ENCODE measurements around the gene MAP4K2. TPM values are rescaled to one million over a fixed set of nuclear protein-coding genes. Genes with fewer than 3 reads are reported as not detected.

Gene MAP4K2
- total RNA-seq, 5 donors from 2014 or later (not counting 1 experiment from before 2014, with no cell fraction given), result 80.9 to 131 (median 102) TPM

- H3K4me1 ChIP-seq (ENCODE audit: control insufficient read depth in 1 of 2, extremely low read depth in 1 of 2, insufficient read depth in 2 of 2, low read length in 2 of 2), result peaks cover 0 to 18% of the 10 kb centered on the region in 2 experiments
- peaks cover 11 to 17% of the 10 kb centered on the region in 2 donors for H3K36me3 ChIP-seq (ENCODE audit: control insufficient read depth in 2 of 2, extremely low read depth in 1 of 2, insufficient read depth in 1 of 2, low read length in 1 of 2)
- Mint-ChIP-seq H3K4me1 (peaks cover 7 to 13% (median 9%) of the 10 kb centered on the region in 3 donors), H3K36me3 (peaks cover 3% of the 10 kb centered on the region), H3K27ac (no peak overlapping the region), H3K9me3 (no peaks in the 10 kb centered on the region), H3K27me3 (no peaks in the 10 kb centered on the region), H3K4me3 (no peak overlapping the region)
- no peaks in the 10 kb centered on the region for H3K27me3 ChIP-seq (replicated peaks in 1 of 2; ENCODE audit: control insufficient read depth in 2 of 2, extremely low read depth in 1 of 2, insufficient read depth in 2 of 2, low read length in 1 of 2)
- H3K9me3 ChIP-seq, result no peaks in the 10 kb centered on the region
- DNase-seq (no peak), ATAC-seq (replicated peaks in 1 of 4) (no peak)
- CTCF ChIA-PET, result no interaction called here
- H3K4me3 ChIP-seq (ENCODE audit: control insufficient read depth in 1 of 2, extremely low read depth in 1 of 2, low read length in 1 of 2), result no peak overlapping the region
- H3K27ac ChIP-seq (ENCODE audit: low read length), result no peak overlapping the region
- WGBS (ENCODE audit: insufficient coverage), result 92% methylated on average over 12 of the region's 13 CpGs
- POLR2A ChIA-PET, result no interaction called here
These were observed 36.3 kb upstream of the MAP4K2 start for GRCh38 chr11:64839335-64839734.

GRCh38 chr11:64838600-64839334 lies 35.8 kb upstream of the MAP4K2 start:
- Histone ChIP-seq H3K27ac (ENCODE audit: low read length) (no peak overlapping the region), H3K9me3 (no peaks in the 10 kb centered on the region), H3K4me3 (ENCODE audit: control insufficient read depth in 1 of 2, extremely low read depth in 1 of 2, low read length in 1 of 2) (no peak overlapping the region), H3K36me3 (ENCODE audit: control insufficient read depth in 2 of 2, extremely low read depth in 1 of 2, insufficient read depth in 1 of 2, low read length in 1 of 2) (peaks cover 11 to 18% of the 10 kb centered on the region in 2 donors), H3K4me1 (ENCODE audit: control insufficient read depth in 1 of 2, extremely low read depth in 1 of 2, insufficient read depth in 2 of 2, low read length in 2 of 2) (peaks cover 0 to 13% of the 10 kb centered on the region in 2 experiments), H3K27me3 (replicated peaks in 1 of 2; ENCODE audit: control insufficient read depth in 2 of 2, extremely low read depth in 1 of 2, insufficient read depth in 2 of 2, low read length in 1 of 2) (no peaks in the 10 kb centered on the region)
- ChIA-PET CTCF (no interaction called here), POLR2A (no interaction called here)
- H3K36me3 Mint-ChIP-seq, result peaks cover 3% of the 10 kb centered on the region
- no peaks in the 10 kb centered on the region for H3K27me3 Mint-ChIP-seq
- no peak overlapping the region for H3K27ac Mint-ChIP-seq
- H3K9me3 Mint-ChIP-seq, result no peaks in the 10 kb centered on the region
- peaks cover 3 to 9% (median 6%) of the 10 kb centered on the region in 3 donors for H3K4me1 Mint-ChIP-seq
- DNase-seq (no peak), ATAC-seq (replicated peaks in 1 of 4) (no peak)
- 99% methylated on average over 17 of the region's 28 CpGs for WGBS (ENCODE audit: insufficient coverage)
- no peak overlapping the region for H3K4me3 Mint-ChIP-seq

GRCh38 chr11:64837887-64838351 lies 34.9 kb upstream of the MAP4K2 start:
- Mint-ChIP-seq H3K27ac (no peak overlapping the region), H3K4me1 (peaks cover 0 to 1% (median under 1%) of the 10 kb centered on the region in 3 donors), H3K36me3 (peaks cover 3% of the 10 kb centered on the region), H3K9me3 (no peaks in the 10 kb centered on the region), H3K4me3 (no peak overlapping the region), H3K27me3 (no peaks in the 10 kb centered on the region)
- no peaks in the 10 kb centered on the region for H3K9me3 ChIP-seq
- peaks cover 11 to 23% of the 10 kb centered on the region in 2 donors for H3K36me3 ChIP-seq (ENCODE audit: control insufficient read depth in 2 of 2, extremely low read depth in 1 of 2, insufficient read depth in 1 of 2, low read length in 1 of 2)
- DNase-seq (no peak), ATAC-seq (replicated peaks in 1 of 4) (no peak)
- H3K4me1 ChIP-seq (ENCODE audit: control insufficient read depth in 1 of 2, extremely low read depth in 1 of 2, insufficient read depth in 2 of 2, low read length in 2 of 2), result peaks cover 0 to 6% of the 10 kb centered on the region in 2 experiments
- ChIA-PET CTCF (interaction anchor here in 1 of 2 donors (1.0 kb wide), 1 partner anchor 256 kb away, joined by 3 read pairs; no protein-coding TSS in a partner anchor), POLR2A (no interaction called here)
- 95% methylated on average over 8 of the region's 10 CpGs for whole genome bisulfite sequencing (ENCODE audit: insufficient coverage)
- H3K4me3 ChIP-seq (ENCODE audit: control insufficient read depth in 1 of 2, extremely low read depth in 1 of 2, low read length in 1 of 2), result no peak overlapping the region
- H3K27me3 ChIP-seq (replicated peaks in 1 of 2; ENCODE audit: control insufficient read depth in 2 of 2, extremely low read depth in 1 of 2, insufficient read depth in 2 of 2, low read length in 1 of 2), result no peaks in the 10 kb centered on the region
- no peak overlapping the region for H3K27ac ChIP-seq (ENCODE audit: low read length)

GRCh38 chr11:64836448-64837072 lies 33.5 kb upstream of the MAP4K2 start:
- Histone ChIP-seq H3K27me3 (replicated peaks in 1 of 2; ENCODE audit: control insufficient read depth in 2 of 2, extremely low read depth in 1 of 2, insufficient read depth in 2 of 2, low read length in 1 of 2) (no peaks in the 10 kb centered on the region), H3K4me1 (ENCODE audit: control insufficient read depth in 1 of 2, extremely low read depth in 1 of 2, insufficient read depth in 2 of 2, low read length in 2 of 2) (peaks cover 0 to 6% of the 10 kb centered on the region in 2 experiments), H3K36me3 (ENCODE audit: control insufficient read depth in 2 of 2, extremely low read depth in 1 of 2, insufficient read depth in 1 of 2, low read length in 1 of 2) (peaks cover 11 to 25% of the 10 kb centered on the region in 2 donors), H3K4me3 (ENCODE audit: control insufficient read depth in 1 of 2, extremely low read depth in 1 of 2, low read length in 1 of 2) (no peak overlapping the region), H3K9me3 (no peaks in the 10 kb centered on the region), H3K27ac (ENCODE audit: low read length) (no peak overlapping the region)
- H3K4me1 Mint-ChIP-seq, result no peaks in the 10 kb centered on the region
- DNase-seq (no peak), ATAC-seq (replicated peaks in 1 of 4) (no peak)
- no peak overlapping the region for H3K27ac Mint-ChIP-seq
- no peaks in the 10 kb centered on the region for H3K9me3 Mint-ChIP-seq
- POLR2A ChIA-PET, result interaction anchor here in 1 of 2 donors (0.6 kb wide), 1 partner anchor 329 kb away, joined by 4 read pairs; no protein-coding TSS in a partner anchor
- no peaks in the 10 kb centered on the region for H3K27me3 Mint-ChIP-seq
- WGBS (ENCODE audit: insufficient coverage), result 91% methylated on average over 5 of the region's 16 CpGs
- CTCF ChIA-PET, result interaction anchor here (0.5 to 1.0 kb wide), 4 partner anchors 9 to 477 kb away, joined by 3 to 5 read pairs (median 4); no protein-coding TSS in a partner anchor
- H3K4me3 Mint-ChIP-seq, result no peak overlapping the region
- H3K36me3 Mint-ChIP-seq, result peaks cover 10% of the 10 kb centered on the region

- POLR2A ChIA-PET, result interaction anchor here in 1 of 2 donors (0.5 kb wide), 1 partner anchor 14 kb away, joined by 4 read pairs; no protein-coding TSS in a partner anchor
- Histone ChIP-seq H3K27me3 (replicated peaks in 1 of 2; ENCODE audit: control insufficient read depth in 2 of 2, extremely low read depth in 1 of 2, insufficient read depth in 2 of 2, low read length in 1 of 2) (no peaks in the 10 kb centered on the region), H3K4me3 (ENCODE audit: control insufficient read depth in 1 of 2, extremely low read depth in 1 of 2, low read length in 1 of 2) (no peak overlapping the region), H3K9me3 (no peaks in the 10 kb centered on the region), H3K36me3 (ENCODE audit: control insufficient read depth in 2 of 2, extremely low read depth in 1 of 2, insufficient read depth in 1 of 2, low read length in 1 of 2) (peaks cover 11 to 29% of the 10 kb centered on the region in 2 donors), H3K27ac (ENCODE audit: low read length) (no peak overlapping the region), H3K4me1 (ENCODE audit: control insufficient read depth in 1 of 2, extremely low read depth in 1 of 2, insufficient read depth in 2 of 2, low read length in 2 of 2) (peaks cover 0 to 6% of the 10 kb centered on the region in 2 experiments)
- WGBS (ENCODE audit: insufficient coverage), result 89% methylated on average over 12 of the region's 17 CpGs
- H3K9me3 Mint-ChIP-seq, result no peaks in the 10 kb centered on the region
- no peak overlapping the region for H3K4me3 Mint-ChIP-seq
- H3K36me3 Mint-ChIP-seq, result peaks cover 10% of the 10 kb centered on the region
- H3K27me3 Mint-ChIP-seq, result no peaks in the 10 kb centered on the region
- no peaks in the 10 kb centered on the region for H3K4me1 Mint-ChIP-seq
- no peak overlapping the region for H3K27ac Mint-ChIP-seq
- no peak for DNase-seq
- CTCF ChIA-PET, result interaction anchor here (0.5 to 0.6 kb wide), 2 partner anchors 51 to 478 kb away, joined by 5 read pairs; no protein-coding TSS in a partner anchor
- ATAC-seq (replicated peaks in 1 of 4), result no peak
These were observed 32.8 kb upstream of the MAP4K2 start for GRCh38 chr11:64835616-64836447.

Data from T-cell (primary cell).